CD14-positive monocyte (primary cell): ENCODE measurements around the gene BNC2. TPM values are rescaled to one million over a fixed set of nuclear protein-coding genes. Genes with fewer than 3 reads are reported as not detected.

Experiments
- DNase-seq, 3 donors: peaks; one replicate each; pipeline ENCODE4 v3.0.0-alpha.2; 2011 to 2022
- H2AFZ ChIP-seq: 2 replicates; pipeline ENCODE4 v1.6.0; 2012; ENCODE audit warnings: mild to moderate bottlenecking, low read depth, low read length, inconsistent platforms; ENCODE audit not compliant: insufficient read depth, poor library complexity, severe bottlenecking
- H3K27ac ChIP-seq, 2 donors: 1 replicate in 1 of 2; 2 replicates in 1 of 2; pipeline ENCODE4 v1.5.1; 2012 to 2013; ENCODE audit warnings: low read length in 2 of 2, control low read depth in 1 of 2, inconsistent platforms in 1 of 2, low read depth in 1 of 2, mild to moderate bottlenecking in 1 of 2
- H3K27me3 ChIP-seq, 2 donors: one replicate each; pipeline versions ENCODE4 v1.6.0 to v1.6.1; 2011 to 2013; ENCODE audit warnings: low read length in 2 of 2; ENCODE audit not compliant: control insufficient read depth in 2 of 2, insufficient read depth in 2 of 2
- H3K36me3 ChIP-seq, 2 donors: replicated peaks in 1 of 2; 1 replicate in 1 of 2; 2 replicates in 1 of 2; pipeline versions ENCODE4 v1.5.1 to v1.6.1; 2012 to 2013; ENCODE audit warnings: low read length in 2 of 2, control low read depth in 1 of 2, inconsistent platforms in 1 of 2, mild to moderate bottlenecking in 1 of 2; ENCODE audit not compliant: insufficient read depth in 2 of 2, control insufficient read depth in 1 of 2
- H3K4me1 ChIP-seq, 2 donors: 1 replicate in 1 of 2; 2 replicates in 1 of 2; pipeline versions ENCODE4 v1.5.1 to v1.6.1; 2012 to 2013; ENCODE audit warnings: low read length in 2 of 2, control low read depth in 1 of 2, inconsistent platforms in 1 of 2, mild to moderate bottlenecking in 1 of 2, moderate library complexity in 1 of 2; ENCODE audit not compliant: insufficient read depth in 2 of 2, control insufficient read depth in 1 of 2
- H3K4me2 ChIP-seq: replicated peaks from 2 replicates; pipeline ENCODE3; 2012; ENCODE audit warnings: low read length, moderate library complexity, mild to moderate bottlenecking; ENCODE audit not compliant: poor library complexity, severe bottlenecking; ENCODE audit errors: extremely low read depth
- H3K4me3 ChIP-seq, 3 experiments: fragments of 200-600 bp in 1 of 3; sonication (generic) in 1 of 3; replicated peaks in 1 of 3; 1 replicate in 2 of 3; 2 replicates in 1 of 3; pipeline ENCODE4 v1.5.1; 2011 to 2013; ENCODE audit warnings: low read length in 3 of 3, mild to moderate bottlenecking in 3 of 3, control low read depth in 2 of 3, low read depth in 2 of 3, inconsistent platforms in 1 of 3, moderate library complexity in 1 of 3
- H3K79me2 ChIP-seq: 2 replicates; pipeline ENCODE4 v1.6.0; 2012; ENCODE audit warnings: mild to moderate bottlenecking, control low read depth, inconsistent platforms, low read length, moderate library complexity; ENCODE audit not compliant: insufficient read depth
- H3K9ac ChIP-seq: 2 replicates; pipeline ENCODE4 v1.6.0; 2017; ENCODE audit warnings: low read length, mild to moderate bottlenecking; ENCODE audit not compliant: insufficient read depth, poor library complexity, severe bottlenecking
- H3K9me3 ChIP-seq, 2 donors: replicated peaks in 1 of 2; 1 replicate in 1 of 2; 2 replicates in 1 of 2; pipeline versions ENCODE4 v1.5.1 to v1.6.1; 2012 to 2013; ENCODE audit warnings: low read length in 2 of 2, control low read depth in 1 of 2; ENCODE audit not compliant: control insufficient read depth in 1 of 2, insufficient read depth in 1 of 2
- H4K20me1 ChIP-seq: 2 replicates; pipeline ENCODE4 v1.6.0; 2012; ENCODE audit warnings: mild to moderate bottlenecking, low read length, control low read depth, moderate library complexity; ENCODE audit not compliant: insufficient read depth
- H3K27ac Mint-ChIP-seq, 7 donors: one replicate each; pipeline ENCODE4 v1.8.0; 2020; ENCODE audit warnings: mild to moderate bottlenecking in 7 of 7, mixed read lengths in 7 of 7, moderate library complexity in 6 of 7, inconsistent platforms in 2 of 7
- H3K27me3 Mint-ChIP-seq, 3 donors: one replicate each; pipeline ENCODE4 v1.8.0; 2021 to 2022; ENCODE audit warnings: low read depth in 3 of 3, mild to moderate bottlenecking in 3 of 3, mixed read lengths in 3 of 3, moderate library complexity in 3 of 3, inconsistent platforms in 1 of 3
- H3K36me3 Mint-ChIP-seq, 2 donors: one replicate each; pipeline ENCODE4 v1.8.0; 2020; ENCODE audit warnings: mixed read lengths in 2 of 2, inconsistent platforms in 1 of 2, mild to moderate bottlenecking in 1 of 2
- H3K4me1 Mint-ChIP-seq: one replicate; pipeline ENCODE4 v1.8.0; 2020; ENCODE audit warnings: mild to moderate bottlenecking, mixed read lengths
- H3K4me3 Mint-ChIP-seq, 2 donors: one replicate each; pipeline ENCODE4 v1.8.0; 2020; ENCODE audit warnings: mild to moderate bottlenecking in 2 of 2, mixed read lengths in 2 of 2, moderate library complexity in 1 of 2
- H3K9me3 Mint-ChIP-seq, 7 donors: one replicate each; pipeline ENCODE4 v1.8.0; 2020 to 2022; ENCODE audit warnings: mixed read lengths in 7 of 7, mild to moderate bottlenecking in 6 of 7, moderate library complexity in 6 of 7, inconsistent platforms in 2 of 7
- CTCF ChIP-seq: fragments of 200-600 bp; IDR thresholded peaks from one replicate; pipeline ENCODE4 v1.8.0; 2022; ENCODE audit warnings: antibody characterized with exemption, mild to moderate bottlenecking
- WGBS: methylation state at CpG from one replicate; pipeline ENCODE4 v1.1.5; 2013; ENCODE audit warnings: missing lambda C conversion rate; ENCODE audit not compliant: insufficient coverage; 5-methylcytosine and 5-hydroxymethylcytosine counted together
- intact Hi-C, 2 donors: fragments of 100-400 bp; cut with micrococcal nuclease; formaldehyde crosslinking; loops; one replicate each; pipeline versions ENCODE4 v1.15.0 to v1.15.1; 2023
- polyA plus RNA-seq, 3 donors: library from polyadenylated mRNA; depleted of rRNA in 1 of 3; unstranded in 2 of 3; stranded (reverse) in 1 of 3; fragments of 300-500 nt in 2 of 3; fragments of >200 nt in 1 of 3; fragmentation: Illumina TruSeq in 2 of 3; gene quantifications; 1 replicate in 2 of 3; 2 replicates in 1 of 3; pipeline ENCODE4 v1.2.3, GENCODE V29; 2012 to 2021

BNC2 gene
- polyA plus RNA-seq, 3 donors = 0.01 TPM; not detected in 2

GRCh38 chr9:16461137-16461840, 409.2 kb downstream of the BNC2 start:
- intact Hi-C loops = no loop called here
- 90% methylated on average over 2 of the region's 12 CpGs for whole genome bisulfite sequencing
- no peak overlapping the region for H2AFZ ChIP-seq

GRCh38 chr9:16460696-16461095, 409.8 kb downstream of the BNC2 start:
- Histone ChIP-seq H4K20me1 (no peaks in the 10 kb centered on the region), H3K79me2 (no peaks in the 10 kb centered on the region), H3K9me3 (peaks cover 0 to 4% of the 10 kb centered on the region in 2 donors), H2AFZ (no peak overlapping the region), H3K9ac (no peak overlapping the region), H3K4me1 (no peaks in the 10 kb centered on the region), H3K4me3 (no peak overlapping the region), H3K36me3 (no peaks in the 10 kb centered on the region), H3K27me3 (no peaks in the 10 kb centered on the region), H3K27ac (no peak overlapping the region), H3K4me2 (no peak overlapping the region)
- peaks cover 0 to 13% (median 2%) of the 10 kb centered on the region in 7 donors for H3K9me3 Mint-ChIP-seq
- H3K36me3 Mint-ChIP-seq = no peaks in the 10 kb centered on the region
- no peak overlapping the region for H3K27ac Mint-ChIP-seq
- H3K27me3 Mint-ChIP-seq = peaks cover 0 to 2% (median 0%) of the 10 kb centered on the region in 3 donors
- 85% methylated on average over 3 of the region's 6 CpGs for WGBS
- TF ChIP-seq CTCF = no peak
- H3K4me1 Mint-ChIP-seq = no peaks in the 10 kb centered on the region
- intact Hi-C loops = no loop called here
- no peak overlapping the region for H3K4me3 Mint-ChIP-seq
- DNase-seq = no peak

More at GRCh38 chr9:16461137-16461840, 409.2 kb downstream of the BNC2 start:
- Mint-ChIP-seq H3K4me1 (no peaks in the 10 kb centered on the region), H3K27me3 (peaks cover 0 to 2% (median 0%) of the 10 kb centered on the region in 3 donors), H3K27ac (no peak overlapping the region), H3K9me3 (peaks cover 0 to 13% (median 2%) of the 10 kb centered on the region in 7 donors), H3K36me3 (no peaks in the 10 kb centered on the region), H3K4me3 (no peak overlapping the region)
- DNase-seq = no peak
- Histone ChIP-seq H4K20me1 (no peaks in the 10 kb centered on the region), H3K27me3 (no peaks in the 10 kb centered on the region), H3K4me2 (no peak overlapping the region), H3K79me2 (no peaks in the 10 kb centered on the region), H3K4me1 (no peaks in the 10 kb centered on the region), H3K4me3 (no peak overlapping the region), H3K36me3 (no peaks in the 10 kb centered on the region), H3K27ac (no peak overlapping the region), H3K9ac (no peak overlapping the region), H3K9me3 (peaks cover 0 to 4% of the 10 kb centered on the region in 2 donors)
- no peak for TF ChIP-seq CTCF
